ENCODE results near the gene EFCAB6.

Gene EFCAB6

GRCh38 chr22:43528601-43529360, 283.3 kb downstream of the EFCAB6 start:
- no peak overlapping the region for H3K9ac ChIP-seq (ENCODE audit: low read length)
- H3K27me3 ChIP-seq (replicated peaks; ENCODE audit: control insufficient read depth, insufficient read depth, low read length): peaks cover 10% of the 10 kb centered on the region
- peaks cover 9% of the 10 kb centered on the region for H3K9me3 ChIP-seq (ENCODE audit: control insufficient read depth, low read length)
- H3K4me3 ChIP-seq (ENCODE audit: low read length): no peak overlapping the region
- H3K36me3 ChIP-seq (ENCODE audit: control insufficient read depth, insufficient read depth, low read length, severe bottlenecking): no peaks in the 10 kb centered on the region
- no peak for DNase-seq (ENCODE audit: low read depth)
- H3K4me1 ChIP-seq (ENCODE audit: control insufficient read depth, insufficient read depth, low read length): no peaks in the 10 kb centered on the region

GRCh38 chr22:43526946-43527345, 285.2 kb downstream of the EFCAB6 start:
- DNase-seq (ENCODE audit: low read depth): no peak
- Histone ChIP-seq H3K9me3 (ENCODE audit: control insufficient read depth, low read length) (peaks cover 9% of the 10 kb centered on the region), H3K4me1 (ENCODE audit: control insufficient read depth, insufficient read depth, low read length) (no peaks in the 10 kb centered on the region), H3K36me3 (ENCODE audit: control insufficient read depth, insufficient read depth, low read length, severe bottlenecking) (no peaks in the 10 kb centered on the region), H3K9ac (ENCODE audit: low read length) (no peak overlapping the region), H3K4me3 (ENCODE audit: low read length) (no peak overlapping the region), H3K27me3 (replicated peaks; ENCODE audit: control insufficient read depth, insufficient read depth, low read length) (peaks cover 10% of the 10 kb centered on the region)

DNA sequence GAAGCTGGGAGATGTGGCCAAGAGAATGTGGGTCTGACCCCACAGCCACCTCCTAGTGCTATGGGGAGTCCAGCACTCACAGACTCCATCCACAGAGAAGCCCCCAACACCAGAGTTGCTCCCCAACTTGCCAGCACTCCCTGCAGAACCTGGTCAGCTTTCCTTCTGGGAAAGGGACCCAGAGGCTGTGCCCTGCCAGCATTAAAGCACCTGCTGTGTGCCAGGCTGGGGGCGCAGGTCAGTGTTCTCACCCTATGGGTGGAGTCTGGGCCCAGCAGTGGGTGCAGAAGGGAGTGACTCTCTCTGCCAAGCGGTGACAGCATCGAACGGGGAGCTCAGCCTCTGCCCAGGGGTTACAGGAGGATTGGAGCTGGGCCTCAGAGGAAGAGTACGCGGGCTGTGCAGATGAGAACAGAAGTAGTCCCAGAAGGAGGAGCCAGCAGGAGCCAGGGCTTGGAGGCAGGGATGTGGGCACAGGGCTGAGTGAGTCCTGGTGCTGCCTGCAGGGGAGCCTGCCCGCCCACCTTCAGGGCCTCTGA, 285.9 kb downstream of the EFCAB6 start:
- H3K9ac ChIP-seq (ENCODE audit: low read length): no peak overlapping the region
- H3K9me3 ChIP-seq (ENCODE audit: control insufficient read depth, low read length): peaks cover 9% of the 10 kb centered on the region
- H3K27me3 ChIP-seq (replicated peaks; ENCODE audit: control insufficient read depth, insufficient read depth, low read length): peaks cover 10% of the 10 kb centered on the region
- H3K4me1 ChIP-seq (ENCODE audit: control insufficient read depth, insufficient read depth, low read length): no peaks in the 10 kb centered on the region
- H3K4me3 ChIP-seq (ENCODE audit: low read length): no peak overlapping the region
- H3K36me3 ChIP-seq (ENCODE audit: control insufficient read depth, insufficient read depth, low read length, severe bottlenecking): no peaks in the 10 kb centered on the region
- DNase-seq (ENCODE audit: low read depth): no peak

DNA sequence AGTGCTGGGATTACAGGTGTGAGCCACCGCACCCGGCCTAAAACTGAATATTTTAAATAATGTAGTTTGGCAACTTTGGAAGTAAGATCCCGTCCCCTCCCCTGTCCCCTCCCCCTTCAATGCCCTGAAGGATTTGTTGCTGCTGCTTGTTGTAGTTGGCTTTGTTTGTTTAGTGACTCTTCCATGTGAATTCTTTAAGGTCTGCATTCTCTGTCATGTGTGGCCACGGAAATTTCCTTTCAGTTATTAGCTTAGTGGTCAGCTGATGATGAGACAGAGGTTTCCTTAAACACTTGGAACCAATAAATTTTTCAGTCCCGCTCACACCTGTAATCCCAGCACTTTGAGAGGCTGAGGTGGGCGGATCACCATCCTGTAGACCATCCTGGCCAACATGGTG, 290.4 kb downstream of the EFCAB6 start:
- Histone ChIP-seq H3K9me3 (ENCODE audit: control insufficient read depth, low read length) (no peaks in the 10 kb centered on the region), H3K36me3 (ENCODE audit: control insufficient read depth, insufficient read depth, low read length, severe bottlenecking) (no peaks in the 10 kb centered on the region), H3K27me3 (replicated peaks; ENCODE audit: control insufficient read depth, insufficient read depth, low read length) (peaks cover 5% of the 10 kb centered on the region), H3K9ac (ENCODE audit: low read length) (no peak overlapping the region), H3K4me1 (ENCODE audit: control insufficient read depth, insufficient read depth, low read length) (no peaks in the 10 kb centered on the region), H3K4me3 (ENCODE audit: low read length) (no peak overlapping the region)
- DNase-seq (ENCODE audit: low read depth): no peak

- no peaks in the 10 kb centered on the region for H3K36me3 ChIP-seq (ENCODE audit: control insufficient read depth, insufficient read depth, low read length, severe bottlenecking)
- no peaks in the 10 kb centered on the region for H3K27me3 ChIP-seq (replicated peaks; ENCODE audit: control insufficient read depth, insufficient read depth, low read length)
- DNase-seq (ENCODE audit: low read depth): no peak
- H3K4me3 ChIP-seq (ENCODE audit: low read length): no peak overlapping the region
- H3K9ac ChIP-seq (ENCODE audit: low read length): no peak overlapping the region
- H3K9me3 ChIP-seq (ENCODE audit: control insufficient read depth, low read length): no peaks in the 10 kb centered on the region
- no peaks in the 10 kb centered on the region for H3K4me1 ChIP-seq (ENCODE audit: control insufficient read depth, insufficient read depth, low read length)
Observed at GRCh38 chr22:43520632-43521039, 291.5 kb downstream of the EFCAB6 start.

GRCh38 chr22:43516996-43517635, 295.0 kb downstream of the EFCAB6 start:
- Histone ChIP-seq H3K9me3 (ENCODE audit: control insufficient read depth, low read length) (no peaks in the 10 kb centered on the region), H3K9ac (ENCODE audit: low read length) (no peak overlapping the region), H3K27me3 (replicated peaks; ENCODE audit: control insufficient read depth, insufficient read depth, low read length) (no peaks in the 10 kb centered on the region), H3K4me3 (ENCODE audit: low read length) (no peak overlapping the region), H3K4me1 (ENCODE audit: control insufficient read depth, insufficient read depth, low read length) (no peaks in the 10 kb centered on the region), H3K36me3 (ENCODE audit: control insufficient read depth, insufficient read depth, low read length, severe bottlenecking) (no peaks in the 10 kb centered on the region)
- DNase-seq (ENCODE audit: low read depth): no peak

DNA sequence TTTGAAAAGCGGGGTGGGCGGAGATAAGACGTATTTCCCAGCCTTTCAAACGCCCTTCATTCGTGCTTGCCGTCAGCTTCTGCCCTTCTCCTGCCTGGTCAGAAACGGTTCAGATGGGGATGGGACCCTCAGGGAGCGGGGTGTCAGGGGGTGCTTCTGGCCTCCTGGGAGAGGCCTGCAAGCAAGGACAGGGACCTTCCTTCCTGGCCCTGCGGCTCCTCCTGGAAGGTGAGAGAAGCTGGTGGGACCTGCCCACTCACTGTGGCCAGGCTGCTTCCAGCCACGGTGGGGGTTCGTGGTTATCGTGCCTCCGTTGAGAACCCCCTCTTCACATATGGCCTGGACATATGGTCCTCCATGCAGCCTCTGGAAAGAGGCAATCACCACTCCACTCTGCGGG, 295.7 kb downstream of the EFCAB6 start:
- H3K4me1 ChIP-seq (ENCODE audit: control insufficient read depth, insufficient read depth, low read length): no peaks in the 10 kb centered on the region
- H3K36me3 ChIP-seq (ENCODE audit: control insufficient read depth, insufficient read depth, low read length, severe bottlenecking): no peaks in the 10 kb centered on the region
- no peak overlapping the region for H3K4me3 ChIP-seq (ENCODE audit: low read length)
- DNase-seq (ENCODE audit: low read depth): no peak
- H3K27me3 ChIP-seq (replicated peaks; ENCODE audit: control insufficient read depth, insufficient read depth, low read length): no peaks in the 10 kb centered on the region
- no peaks in the 10 kb centered on the region for H3K9me3 ChIP-seq (ENCODE audit: control insufficient read depth, low read length)
- no peak overlapping the region for H3K9ac ChIP-seq (ENCODE audit: low read length)

GRCh38 chr22:43515902-43516301, 296.2 kb downstream of the EFCAB6 start:
- H3K36me3 ChIP-seq (ENCODE audit: control insufficient read depth, insufficient read depth, low read length, severe bottlenecking): no peaks in the 10 kb centered on the region
- DNase-seq (ENCODE audit: low read depth): no peak
- H3K9ac ChIP-seq (ENCODE audit: low read length): no peak overlapping the region
- no peaks in the 10 kb centered on the region for H3K4me1 ChIP-seq (ENCODE audit: control insufficient read depth, insufficient read depth, low read length)
- H3K9me3 ChIP-seq (ENCODE audit: control insufficient read depth, low read length): no peaks in the 10 kb centered on the region
- H3K27me3 ChIP-seq (replicated peaks; ENCODE audit: control insufficient read depth, insufficient read depth, low read length): no peaks in the 10 kb centered on the region
- H3K4me3 ChIP-seq (ENCODE audit: low read length): no peak overlapping the region

DNA sequence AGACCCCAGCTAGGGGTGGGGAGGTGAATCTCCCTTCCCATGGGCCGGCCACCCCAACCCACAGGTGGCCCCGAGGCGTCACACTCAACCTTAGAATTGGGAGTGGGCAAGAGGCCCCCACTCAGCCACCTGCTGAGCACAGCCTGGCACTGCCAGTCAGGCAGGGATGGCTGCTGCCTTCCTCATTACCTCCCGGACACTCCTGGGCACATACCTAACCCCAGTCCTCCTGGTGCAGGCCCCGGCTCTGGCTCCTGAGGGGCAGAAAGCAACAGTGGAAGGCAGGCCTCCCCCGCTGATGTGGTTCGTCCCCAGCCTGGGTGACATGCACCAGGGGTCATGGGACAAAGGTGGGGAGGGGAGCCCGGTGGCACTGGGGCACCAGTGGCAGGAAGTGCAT, 296.7 kb downstream of the EFCAB6 start:
- no peaks in the 10 kb centered on the region for H3K27me3 ChIP-seq (replicated peaks; ENCODE audit: control insufficient read depth, insufficient read depth, low read length)
- no peaks in the 10 kb centered on the region for H3K4me1 ChIP-seq (ENCODE audit: control insufficient read depth, insufficient read depth, low read length)
- H3K9me3 ChIP-seq (ENCODE audit: control insufficient read depth, low read length): no peaks in the 10 kb centered on the region
- no peak overlapping the region for H3K4me3 ChIP-seq (ENCODE audit: low read length)
- no peaks in the 10 kb centered on the region for H3K36me3 ChIP-seq (ENCODE audit: control insufficient read depth, insufficient read depth, low read length, severe bottlenecking)
- H3K9ac ChIP-seq (ENCODE audit: low read length): no peak overlapping the region
- DNase-seq (ENCODE audit: low read depth): no peak

- Histone ChIP-seq H3K36me3 (ENCODE audit: control insufficient read depth, insufficient read depth, low read length, severe bottlenecking) (no peaks in the 10 kb centered on the region), H3K9me3 (ENCODE audit: control insufficient read depth, low read length) (no peaks in the 10 kb centered on the region), H3K9ac (ENCODE audit: low read length) (no peak overlapping the region), H3K4me3 (ENCODE audit: low read length) (no peak overlapping the region), H3K27me3 (replicated peaks; ENCODE audit: control insufficient read depth, insufficient read depth, low read length) (no peaks in the 10 kb centered on the region), H3K4me1 (ENCODE audit: control insufficient read depth, insufficient read depth, low read length) (no peaks in the 10 kb centered on the region)
- DNase-seq (ENCODE audit: low read depth): no peak
Observed at GRCh38 chr22:43514476-43515157, 297.5 kb downstream of the EFCAB6 start.

GRCh38 chr22:43512279-43512678, 299.8 kb downstream of the EFCAB6 start:
- Histone ChIP-seq H3K9me3 (ENCODE audit: control insufficient read depth, low read length) (no peaks in the 10 kb centered on the region), H3K4me1 (ENCODE audit: control insufficient read depth, insufficient read depth, low read length) (no peaks in the 10 kb centered on the region), H3K4me3 (ENCODE audit: low read length) (no peak overlapping the region), H3K36me3 (ENCODE audit: control insufficient read depth, insufficient read depth, low read length, severe bottlenecking) (no peaks in the 10 kb centered on the region), H3K27me3 (replicated peaks; ENCODE audit: control insufficient read depth, insufficient read depth, low read length) (no peaks in the 10 kb centered on the region), H3K9ac (ENCODE audit: low read length) (no peak overlapping the region)
- DNase-seq (ENCODE audit: low read depth): no peak

Measured in adipocyte (in vitro differentiated cells).